HS-27A (cell line): ENCODE results near the gene PTPN7.

Experiments
- DNase-seq: peaks from one replicate; pipeline ENCODE4 v3.0.0-alpha.2; 2012; ENCODE audit warnings: low read depth, missing footprints

PTPN7 gene

GRCh38 chr1:202106340-202107254 lies 53.8 kb downstream of the PTPN7 start:
- DNase-seq: no peak

- DNase-seq: peak; percentile 38
Measured at GRCh38 chr1:202105571-202106339, 54.6 kb downstream of the PTPN7 start.

- DNase-seq: no peak
Measured at GRCh38 chr1:202104073-202104472, 56.3 kb downstream of the PTPN7 start.

GRCh38 chr1:202101184-202101583 lies 59.2 kb downstream of the PTPN7 start:
- DNase-seq: no peak
